ENCODE measurements around the gene SIK3.

The SIK3 gene

DNA sequence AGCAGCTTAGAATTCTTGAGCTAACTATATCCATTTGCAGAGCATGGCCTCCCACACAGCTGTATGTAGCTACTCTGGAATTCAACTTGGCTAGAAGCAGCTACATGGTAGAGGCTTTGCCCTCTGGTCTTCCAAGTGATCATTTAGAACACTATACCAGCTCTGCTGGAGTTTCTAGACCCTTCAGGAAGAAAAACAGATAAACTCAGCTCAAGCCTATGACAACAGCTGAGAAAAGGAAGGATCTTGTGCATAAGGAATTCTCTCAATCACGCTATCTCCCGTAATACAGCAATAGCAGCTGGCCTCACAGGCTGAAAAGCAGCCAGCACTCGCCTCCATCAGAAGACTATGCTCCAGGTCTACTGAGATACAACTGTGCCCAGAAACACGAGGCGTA is 210.2 kb downstream of the SIK3 start:
- DNase-seq: no peak

DNA sequence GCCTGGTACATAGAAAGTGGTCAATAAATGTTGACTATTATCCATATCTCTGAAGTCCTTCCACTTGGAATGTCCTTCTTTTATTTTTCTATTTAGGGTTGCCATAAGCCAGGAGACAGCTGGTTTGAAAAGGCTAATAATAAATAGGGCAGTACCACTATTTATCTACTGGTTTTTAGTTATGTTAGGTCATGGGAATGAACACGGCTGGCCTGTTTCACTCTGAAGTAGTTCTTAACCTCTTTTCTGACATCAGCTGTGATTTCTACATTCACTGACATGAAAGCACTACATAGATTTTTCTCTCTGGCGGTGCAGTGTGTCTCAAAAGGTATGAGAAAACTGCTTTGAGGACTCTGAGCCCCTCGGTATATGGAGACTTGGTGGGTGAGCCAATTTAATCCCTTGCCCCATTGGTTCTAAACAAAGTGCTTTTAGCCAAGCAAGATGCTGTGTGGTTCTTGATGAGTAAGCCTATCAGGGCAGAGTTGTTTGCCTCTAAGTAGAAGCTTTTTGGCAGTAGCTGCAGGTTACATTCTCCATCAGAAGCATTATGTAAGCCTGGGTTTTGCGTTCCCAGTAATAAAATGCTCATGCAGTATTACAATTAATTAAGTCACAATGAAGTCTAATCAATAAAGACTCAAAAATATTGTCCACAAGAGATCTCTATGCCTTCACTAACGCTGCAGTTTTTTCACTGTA is 212.1 kb downstream of the SIK3 start:
- no peak for DNase-seq

DNA sequence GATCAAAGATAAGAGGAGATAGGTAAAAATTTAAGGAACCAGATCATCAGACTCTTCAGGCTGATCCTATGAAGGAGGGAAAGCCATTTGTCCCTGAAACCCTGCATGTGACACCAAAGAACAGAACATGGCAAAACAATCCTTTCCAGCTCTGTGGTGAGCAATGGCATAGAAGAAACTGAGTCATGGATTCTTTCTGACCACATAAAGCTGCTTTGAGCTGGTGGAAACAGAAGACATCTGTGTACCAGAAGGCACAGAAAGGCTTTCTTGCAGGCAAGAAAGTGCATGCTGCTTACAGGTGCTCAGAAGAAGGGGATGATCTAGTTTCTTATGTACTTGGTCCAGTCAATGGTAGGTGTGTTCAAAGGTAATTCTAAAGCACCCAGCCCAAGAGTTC is 215.8 kb downstream of the SIK3 start:
- no peak for DNase-seq

DNA sequence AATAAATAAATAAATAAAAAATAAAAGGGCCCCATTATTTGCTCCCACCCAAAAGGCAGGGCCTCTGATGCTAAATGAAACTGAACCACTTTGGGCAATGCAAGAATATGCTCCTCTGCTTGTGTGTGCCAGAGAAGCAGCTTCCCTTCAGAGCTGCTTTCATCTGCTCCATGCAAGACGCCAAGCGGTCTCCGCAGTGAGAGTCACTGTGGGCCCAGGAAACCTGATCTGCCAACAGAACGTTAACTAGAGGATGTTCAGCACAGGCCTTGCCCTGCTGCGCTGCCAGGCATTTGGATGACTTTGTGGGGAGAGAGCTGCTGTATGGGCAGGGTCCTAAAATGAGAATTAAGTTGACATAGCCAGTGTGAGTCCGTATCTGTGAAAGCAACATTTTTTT is 217.1 kb downstream of the SIK3 start:
- no peak for DNase-seq

DNA sequence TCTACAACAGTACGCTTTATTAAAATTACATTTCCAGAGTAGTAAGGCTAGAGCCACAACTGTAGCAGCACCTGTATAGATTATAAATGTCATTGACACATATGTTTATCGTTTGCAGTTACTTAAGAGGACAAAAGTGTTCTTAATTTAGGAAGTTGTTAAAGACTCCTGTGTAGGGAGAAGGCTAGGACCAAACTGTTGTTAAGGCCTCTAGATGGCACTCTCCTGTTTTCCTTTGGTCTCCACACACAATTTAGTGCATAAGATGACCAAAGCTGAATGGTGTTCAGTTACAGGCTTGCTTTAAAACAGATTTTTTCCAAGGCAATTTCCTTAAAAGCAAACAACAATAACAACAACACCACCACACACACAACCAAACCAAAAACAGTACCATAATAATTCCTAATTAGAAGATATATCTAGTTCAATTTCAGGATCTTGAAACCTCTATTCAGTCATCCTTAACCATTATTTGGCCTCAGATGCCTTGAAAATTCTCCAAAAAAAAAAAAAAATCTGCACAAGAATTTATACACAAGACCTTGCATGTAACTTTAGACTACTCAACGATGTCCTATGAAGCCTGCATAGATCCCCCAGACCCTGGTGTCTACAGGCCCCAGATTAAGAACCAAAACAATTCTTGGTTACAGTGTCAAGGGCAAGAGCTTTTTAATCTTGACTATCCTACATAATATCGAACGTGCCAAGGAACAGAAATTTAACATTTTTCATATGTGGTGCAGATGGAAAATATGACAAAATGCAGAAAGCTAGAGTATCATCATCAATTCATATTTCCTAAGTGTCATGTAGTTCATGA is 218.2 kb downstream of the SIK3 start:
- DNase-seq: peak; percentile 83

DNA sequence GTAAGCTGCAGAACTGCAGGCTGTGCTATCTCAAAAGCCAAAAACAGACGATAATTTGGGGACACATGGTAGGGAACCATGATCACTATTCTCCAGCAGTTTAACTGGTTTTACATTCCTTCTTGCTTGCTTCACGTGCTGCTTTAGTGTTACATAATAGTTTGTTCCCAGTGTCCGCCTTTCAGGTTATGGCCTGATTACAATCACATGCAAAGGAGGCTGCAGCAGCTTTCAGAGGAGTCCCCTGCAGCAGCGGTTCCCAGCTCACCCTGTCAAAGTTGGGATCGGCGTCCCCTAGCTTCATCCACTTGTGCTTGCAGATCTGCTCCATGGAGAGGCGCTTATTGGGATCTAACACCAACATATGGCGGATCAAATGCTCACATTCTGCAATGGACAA is 221.6 kb downstream of the SIK3 start:
- no peak for DNase-seq

DNA sequence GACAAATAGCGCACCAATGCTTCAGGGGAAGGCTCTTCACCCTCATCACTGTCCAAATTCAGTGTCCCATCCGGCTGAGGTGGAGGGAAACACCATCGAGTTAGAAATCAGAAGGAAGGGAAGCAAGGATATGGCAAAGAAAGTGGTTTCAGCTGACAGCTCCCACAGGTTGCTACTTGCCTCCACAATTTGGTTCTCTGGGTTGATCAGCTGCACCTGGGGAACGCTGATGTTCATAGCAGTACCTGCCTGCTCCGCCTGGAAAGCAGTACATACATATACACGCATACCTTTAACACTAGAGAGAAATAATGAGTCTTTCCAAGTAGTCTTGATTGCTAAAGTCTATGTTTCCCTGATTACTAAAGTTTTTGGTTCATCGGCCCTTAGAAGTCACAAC is 223.0 kb downstream of the SIK3 start:
- DNase-seq: no peak

DNA sequence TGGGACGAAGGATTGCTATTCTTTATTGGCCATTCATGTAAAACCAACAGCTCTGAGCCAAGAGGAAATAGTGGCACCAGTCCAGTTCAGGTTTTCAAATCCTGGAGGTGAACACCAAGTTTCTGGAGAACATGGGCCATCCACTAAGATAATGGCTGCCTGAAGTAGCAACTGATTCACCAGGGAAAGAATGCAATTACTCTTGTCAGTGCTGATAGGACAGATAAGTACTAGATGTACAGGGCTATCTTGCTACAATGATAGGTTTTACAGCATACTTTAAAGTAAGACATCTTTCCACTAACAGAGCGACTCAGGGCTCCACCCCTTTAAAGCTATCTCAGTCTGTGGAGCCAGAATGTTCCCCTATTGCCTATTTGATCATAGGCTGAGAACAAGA is 224.0 kb downstream of the SIK3 start:
- no peak for DNase-seq

DNA sequence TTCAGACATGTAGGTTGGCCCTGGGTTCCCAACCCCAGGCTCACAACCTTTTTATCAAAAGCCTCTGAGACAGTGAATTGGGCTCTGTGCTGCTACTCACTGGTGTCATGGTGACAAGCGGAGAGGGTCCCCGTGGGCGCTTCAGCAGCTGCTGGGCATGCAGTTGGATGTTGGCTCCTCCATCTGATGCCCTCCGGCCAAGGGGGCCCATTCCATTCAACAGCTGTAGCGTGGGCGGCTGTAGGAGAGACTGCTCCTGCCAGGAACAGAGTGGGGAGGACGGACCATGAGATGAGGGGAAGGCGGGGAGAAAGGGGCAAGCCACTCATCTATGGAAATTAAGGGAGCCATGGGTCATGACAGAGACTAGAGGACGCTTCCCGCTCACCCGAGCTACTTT is 224.8 kb downstream of the SIK3 start:
- no peak for DNase-seq

DNA sequence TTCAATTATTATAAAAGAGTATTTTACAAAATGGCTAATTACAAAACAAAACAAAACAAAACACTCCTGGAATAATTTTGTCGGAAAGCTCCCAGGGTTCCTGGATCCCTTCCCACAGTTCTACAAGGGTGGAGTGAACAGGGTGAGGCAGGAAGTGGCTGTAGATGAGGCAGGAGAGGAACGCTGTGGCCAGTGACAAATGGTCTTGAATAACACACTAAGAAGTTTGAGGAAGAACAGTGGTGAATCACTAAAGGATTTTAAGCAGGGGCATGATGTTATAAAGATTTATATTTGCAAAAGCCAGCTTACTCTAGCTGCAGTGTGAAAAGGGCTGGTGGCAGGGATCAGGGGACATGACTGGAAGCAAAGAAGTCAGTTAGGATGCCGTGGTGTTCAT is 227.0 kb downstream of the SIK3 start:
- DNase-seq: peak; percentile 29

DNA sequence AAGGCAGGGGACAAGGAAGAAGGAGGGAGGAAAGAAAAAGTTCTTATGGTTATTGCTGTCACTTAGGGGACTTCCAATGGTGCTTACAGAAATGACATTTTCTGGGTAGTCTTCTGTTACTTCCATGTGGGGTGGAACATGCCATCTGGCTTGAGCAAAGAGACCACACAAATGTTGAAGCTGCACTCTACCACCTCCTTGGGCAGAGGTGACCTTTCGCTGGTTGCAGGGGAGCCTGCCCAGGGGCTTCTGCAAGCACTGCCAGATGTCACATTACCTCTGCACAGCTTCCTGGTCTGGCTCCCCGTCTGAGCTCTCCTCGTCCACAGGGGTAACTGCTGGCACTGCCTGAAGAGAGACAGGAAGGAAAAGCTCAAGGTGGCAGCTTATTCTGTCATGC is 228.2 kb downstream of the SIK3 start:
- DNase-seq: no peak

DNA sequence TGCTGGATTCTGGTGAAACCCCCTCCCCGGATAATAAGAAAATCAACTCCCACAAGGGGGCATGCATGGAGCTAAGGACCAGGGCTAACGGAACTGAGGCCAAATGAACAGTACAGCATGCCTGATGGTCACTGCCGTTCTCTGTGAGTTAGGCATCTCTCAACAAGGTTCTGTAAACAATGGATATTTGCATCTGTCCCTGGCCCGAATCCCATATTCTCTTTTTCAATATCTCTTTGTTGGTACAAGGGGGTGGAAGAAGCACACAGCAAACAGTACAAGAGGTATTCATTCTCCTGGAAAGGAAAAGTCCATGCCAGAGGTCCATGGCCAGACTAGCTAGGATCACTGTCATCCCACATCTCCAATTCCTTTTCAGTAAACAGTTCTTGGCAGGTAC is 228.6 kb downstream of the SIK3 start:
- DNase-seq: no peak

DNA sequence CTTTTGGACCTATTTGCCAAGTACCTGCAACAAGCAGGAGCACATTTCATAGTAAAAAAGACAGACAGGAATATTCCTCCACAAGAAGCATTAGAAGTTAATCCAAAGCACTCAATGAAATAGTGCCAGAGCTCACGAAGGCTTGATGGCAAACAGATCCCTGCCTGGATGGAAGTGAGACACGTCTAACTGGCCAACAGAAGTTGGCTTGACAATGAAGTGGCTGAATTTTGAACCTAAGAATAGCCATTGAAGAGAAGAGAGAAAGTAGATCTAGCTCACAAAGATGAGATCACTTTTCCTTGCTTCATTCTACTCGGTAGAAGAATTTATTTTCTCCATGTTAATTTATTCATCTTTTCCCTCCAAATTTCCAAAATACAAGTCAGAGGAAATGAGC is 230.2 kb downstream of the SIK3 start:
- DNase-seq: no peak

DNA sequence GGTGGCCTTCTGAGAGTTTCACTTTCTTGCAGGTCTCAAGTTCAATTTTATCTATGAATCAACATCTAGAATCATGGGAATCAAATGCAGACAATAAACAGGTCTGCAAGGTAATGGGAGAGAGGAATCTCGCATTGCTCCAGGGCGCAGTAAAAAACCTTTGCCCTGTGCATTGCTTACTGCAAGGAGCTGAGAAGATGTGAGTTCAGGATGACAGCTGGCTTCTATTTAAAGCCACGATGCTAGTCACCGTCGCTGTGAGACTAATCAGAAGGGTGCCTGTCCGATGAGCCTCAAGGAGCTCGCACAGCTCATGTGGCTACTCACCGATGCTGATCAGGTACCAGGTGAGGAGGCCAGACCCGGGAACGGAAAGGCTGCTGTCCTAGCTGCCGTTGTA is 230.6 kb downstream of the SIK3 start:
- no peak for DNase-seq

DNA sequence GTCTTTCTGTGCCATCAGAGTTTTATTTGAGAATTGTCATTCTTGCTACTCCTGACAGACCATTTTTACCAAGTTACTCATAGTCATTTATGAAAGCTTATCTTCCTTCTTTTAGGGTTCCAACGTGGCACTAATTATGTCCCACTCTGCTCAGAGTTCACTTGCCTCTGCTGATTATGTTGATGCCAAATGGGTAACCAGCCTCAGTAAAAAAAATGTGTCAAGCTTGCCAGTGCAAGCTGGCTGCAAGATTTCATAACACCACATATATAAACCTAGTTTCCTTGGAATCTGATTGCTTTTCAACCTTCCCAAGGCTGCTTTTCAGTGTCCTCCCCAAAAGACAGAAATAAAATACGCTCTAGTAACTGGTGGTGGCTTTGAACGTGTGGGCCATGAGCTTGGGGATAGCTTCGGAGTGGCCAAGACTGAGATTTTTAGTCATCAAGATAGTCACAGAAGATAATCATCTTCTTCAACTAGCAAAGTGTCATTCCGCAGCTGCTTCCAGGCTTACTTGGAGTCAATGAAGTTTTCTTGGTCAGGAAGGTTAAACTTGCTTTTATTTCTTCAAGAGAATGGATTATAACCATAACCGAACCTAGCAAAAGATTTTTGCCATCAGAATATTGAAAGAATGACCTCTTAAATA is 231.3 kb downstream of the SIK3 start:
- DNase-seq: no peak

DNA sequence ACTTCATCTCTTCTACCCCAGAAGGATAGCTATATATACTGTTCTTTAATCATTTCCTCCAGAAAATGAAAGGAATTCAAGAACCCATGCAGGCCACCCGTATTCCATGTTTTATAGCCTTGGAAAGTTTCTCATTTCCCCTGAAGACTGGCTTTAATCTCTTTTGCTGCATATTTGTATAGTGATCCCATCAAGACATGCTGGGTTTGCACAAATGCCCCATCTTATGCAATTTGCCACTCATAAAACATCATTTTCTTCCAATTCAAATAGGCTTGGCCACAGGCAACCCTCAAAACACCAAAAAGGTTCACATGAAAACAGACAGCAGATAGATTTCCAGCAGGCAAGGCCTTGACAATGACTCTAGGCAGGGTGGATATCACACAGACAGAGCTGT is 232.5 kb downstream of the SIK3 start:
- DNase-seq: no peak

DNA sequence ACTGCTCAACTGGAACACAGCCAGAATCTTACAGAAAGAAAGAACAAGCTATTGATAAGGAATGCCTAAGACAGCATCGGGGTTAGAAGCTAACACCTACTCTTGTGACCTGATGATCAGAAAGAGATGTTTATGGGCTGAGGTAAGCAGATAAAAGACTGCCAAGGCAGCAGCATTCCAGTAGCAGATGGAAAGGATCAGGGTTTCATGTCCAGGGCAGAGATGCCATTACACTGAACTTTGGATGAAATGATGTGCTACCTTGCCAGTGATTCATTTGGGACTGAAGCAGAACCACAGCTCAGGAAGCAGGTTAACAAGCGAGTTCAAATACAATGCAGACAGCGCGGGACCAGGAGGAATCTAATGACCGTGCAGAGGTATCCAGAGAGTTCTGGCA is 233.7 kb downstream of the SIK3 start:
- DNase-seq: no peak

DNA sequence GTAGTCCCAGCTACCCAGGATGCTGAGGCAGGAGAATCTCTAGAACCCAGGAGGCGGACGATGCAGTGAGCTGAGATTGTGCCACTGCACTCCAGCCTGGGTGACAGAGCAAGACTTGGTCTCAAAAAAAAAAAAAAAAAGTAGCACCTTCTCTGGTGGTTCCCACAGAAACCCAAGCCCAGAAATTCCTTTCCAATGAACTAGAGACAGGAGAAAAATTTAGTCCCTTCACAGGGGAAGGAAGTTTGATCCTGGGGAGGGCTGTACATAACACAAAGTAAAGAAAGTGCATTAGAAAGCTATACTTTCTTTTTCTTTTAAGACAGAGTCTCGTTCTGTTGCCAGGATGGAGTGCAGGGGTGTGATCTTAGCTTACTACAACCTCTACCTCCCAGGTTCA is 235.3 kb downstream of the SIK3 start:
- no peak for DNase-seq

DNA sequence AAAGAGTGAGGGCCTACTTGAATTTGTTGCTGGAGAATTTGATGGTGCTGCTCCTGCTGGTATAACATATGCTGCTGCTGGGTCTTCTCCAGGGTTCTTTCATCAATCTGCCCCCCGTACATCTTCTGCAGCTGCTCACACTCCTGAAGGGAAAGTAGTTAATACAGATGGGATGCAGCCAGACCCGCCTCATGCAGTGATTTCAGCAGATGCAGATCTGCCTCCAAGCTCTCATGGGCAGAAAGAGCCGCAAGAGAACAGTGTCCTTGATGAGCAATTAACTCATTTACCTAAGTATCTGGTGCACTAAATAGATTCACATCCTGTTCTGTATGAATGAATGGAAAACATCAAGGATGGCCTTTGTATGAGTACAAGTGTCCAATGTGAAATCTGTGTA is 236.0 kb downstream of the SIK3 start:
- no peak for DNase-seq

DNA sequence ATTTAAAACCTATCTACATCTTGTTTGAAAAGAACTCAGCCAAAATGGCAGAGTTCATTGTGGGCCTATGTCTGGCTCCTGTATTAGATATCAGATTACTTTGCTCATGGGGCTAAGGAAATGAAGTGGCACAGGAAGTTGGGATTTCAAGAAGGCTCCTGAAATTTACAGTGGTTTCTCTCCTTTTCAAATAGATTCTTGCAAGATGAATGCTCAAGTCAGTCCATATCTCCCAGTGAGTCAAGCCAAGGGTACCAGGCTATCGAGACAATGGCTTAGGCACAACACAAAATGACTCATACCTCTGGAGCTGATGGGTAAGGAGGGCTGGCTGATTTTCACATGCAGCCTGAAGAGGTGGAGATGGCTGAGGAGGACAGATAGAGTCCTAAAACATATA is 236.7 kb downstream of the SIK3 start:
- no peak for DNase-seq

DNA sequence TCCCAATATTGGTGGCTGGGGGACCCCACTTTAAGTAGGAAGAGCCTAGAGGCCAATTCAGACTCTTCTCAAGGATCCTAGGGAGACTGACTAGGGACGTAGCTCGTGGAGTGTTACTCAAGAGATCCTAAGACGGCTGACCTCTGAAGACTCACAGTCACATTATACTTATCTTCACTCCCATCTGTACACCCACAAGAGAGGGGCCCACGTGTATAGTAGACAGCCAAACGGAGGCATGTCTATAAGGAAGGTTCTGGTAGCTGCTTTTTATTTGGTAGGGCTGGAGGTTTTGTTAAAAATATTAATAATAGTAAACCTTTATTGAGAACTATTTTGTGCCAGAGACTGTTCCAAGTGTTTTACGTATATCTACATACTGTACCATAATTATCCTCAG is 237.9 kb downstream of the SIK3 start:
- no peak for DNase-seq

DNA sequence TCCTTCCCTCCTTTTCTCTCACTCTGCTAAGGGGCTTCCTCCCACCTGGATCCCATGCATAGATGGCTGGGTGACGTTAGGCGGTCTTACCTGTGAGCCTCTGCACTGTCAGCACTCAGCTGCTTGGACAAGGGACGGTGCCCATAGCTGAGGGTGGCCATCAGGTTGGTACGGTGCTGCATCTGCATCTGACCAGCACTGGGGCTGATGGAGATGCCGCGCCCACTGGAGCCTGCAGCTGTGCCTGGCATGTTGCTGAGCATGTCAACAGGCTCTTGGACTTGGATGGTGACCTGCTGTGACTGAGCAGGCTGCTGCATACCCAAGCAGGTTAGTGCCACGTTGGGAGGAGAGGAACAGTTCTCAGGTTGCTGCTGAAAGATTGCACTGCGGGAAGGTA is 239.1 kb downstream of the SIK3 start:
- no peak for DNase-seq

DNA sequence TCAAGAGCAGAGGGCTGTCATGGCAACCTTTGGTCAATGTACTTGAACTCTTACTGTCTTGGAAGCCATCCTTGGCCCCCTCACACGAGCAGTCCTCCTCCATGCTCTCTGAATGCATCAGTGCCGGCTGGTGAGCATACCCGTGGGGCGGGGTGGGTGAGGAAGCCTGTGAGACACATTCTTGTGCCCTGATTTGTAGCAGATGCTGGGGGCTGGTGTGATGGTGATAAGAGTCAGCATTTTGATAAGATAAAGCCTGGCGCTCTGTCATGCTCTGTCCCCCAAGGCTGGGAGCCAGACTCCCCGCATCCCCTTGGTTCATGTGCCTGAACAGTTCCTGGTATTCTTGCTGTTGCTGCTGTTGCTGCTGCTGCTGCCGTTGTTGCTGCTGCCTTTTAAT is 240.3 kb downstream of the SIK3 start:
- no peak for DNase-seq

DNA sequence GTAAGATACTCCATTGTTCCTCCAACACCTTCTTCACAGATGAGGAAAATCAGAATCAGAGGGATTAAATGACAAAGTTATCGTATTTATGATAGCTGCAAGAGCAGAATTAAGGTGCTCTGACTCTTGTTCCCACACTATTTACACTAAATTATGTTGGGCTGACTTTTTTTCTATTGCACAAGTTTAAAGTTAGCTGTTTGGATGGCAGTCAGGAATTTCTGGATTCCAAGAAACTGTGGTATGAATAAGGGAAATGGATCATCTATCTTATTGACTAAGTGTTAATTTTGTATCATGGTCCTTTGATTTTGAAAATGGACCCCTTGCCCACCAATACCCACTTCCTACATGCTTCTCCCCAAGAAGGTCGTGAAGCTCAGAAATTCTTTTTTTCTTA is 240.9 kb downstream of the SIK3 start:
- no peak for DNase-seq

Measured in amniotic stem cell (primary cell).